H1 (cell line): Measurements from ENCODE around the gene INAVA. TPM values are rescaled to one million over a fixed set of nuclear protein-coding genes. Genes with fewer than 3 reads are reported as not detected.

Experiments
- CTCF ChIA-PET: fragments of 300-600 bp; sonication (Branson Sonifier 250); formaldehyde crosslinking; loops from one replicate; lab custom pipeline; 2021; ENCODE audit not compliant: partially characterized antibody; lab: Charles Lee
- POLR2A ChIA-PET: fragments of 300-600 bp; sonication (Branson Sonifier 250); formaldehyde crosslinking; loops from one replicate; lab custom pipeline; 2021; ENCODE audit warnings: inconsistent platforms; ENCODE audit not compliant: partially characterized antibody; lab: Charles Lee
- DNase-seq, 2 experiments: peaks; one replicate each; pipeline versions ENCODE4 v3.0.0 to v3.0.0-alpha.2; 2010 to 2022; ENCODE audit warnings: low spot score in 2 of 2, low read depth in 1 of 2, mixed read lengths in 1 of 2
- FAIRE-seq: peaks from 2 replicates; lab custom pipeline; 2011; peaks lifted over from hg19 to GRCh38; lab: Jason Lieb, UNC
- H2AFZ ChIP-seq: 2 replicates; pipeline ENCODE4 v1.8.1; 2012; ENCODE audit warnings: low read length, inconsistent platforms
- H2AK5ac ChIP-seq: 2 replicates; pipeline ENCODE4 v1.6.1; 2013; ENCODE audit warnings: low read depth, low read length
- H2BK120ac ChIP-seq: replicated peaks from 2 replicates; pipeline ENCODE3; 2013; ENCODE audit warnings: low read depth, low read length, inconsistent platforms
- H2BK12ac ChIP-seq: 2 replicates; pipeline ENCODE4 v1.6.1; 2013; ENCODE audit warnings: low read depth, low read length
- H2BK15ac ChIP-seq: 2 replicates; pipeline ENCODE4 v1.6.1; 2013; ENCODE audit warnings: low read length
- H2BK20ac ChIP-seq: 2 replicates; pipeline ENCODE4 v1.6.1; 2013; ENCODE audit warnings: low read length
- H2BK5ac ChIP-seq: 2 replicates; pipeline ENCODE4 v1.6.1; 2013; ENCODE audit warnings: low read depth, low read length
- H3K14ac ChIP-seq: 2 replicates; pipeline ENCODE4 v1.6.1; 2013; ENCODE audit warnings: inconsistent platforms; ENCODE audit not compliant: insufficient read length
- H3K18ac ChIP-seq: 2 replicates; pipeline ENCODE4 v1.6.1; 2013; ENCODE audit warnings: low read length; ENCODE audit errors: extremely low read depth
- H3K23ac ChIP-seq: 2 replicates; pipeline ENCODE4 v1.6.1; 2013; ENCODE audit warnings: inconsistent platforms; ENCODE audit not compliant: insufficient read length
- H3K23me2 ChIP-seq: 2 replicates; pipeline ENCODE4 v1.6.1; 2013; ENCODE audit warnings: low read depth, low read length
- H3K27ac ChIP-seq: 2 replicates; pipeline ENCODE4 v1.6.1; 2011; ENCODE audit warnings: low read depth, low read length, inconsistent platforms
- H3K27me3 ChIP-seq, 4 experiments: replicated peaks in 1 of 4; 1 replicate in 1 of 4; 2 replicates in 3 of 4; pipeline versions ENCODE4 v1.6.1 to v1.8.1; 2011 to 2013; ENCODE audit warnings: low read length in 3 of 4, mild to moderate bottlenecking in 3 of 4, inconsistent platforms in 2 of 4, mixed read lengths in 2 of 4, moderate library complexity in 1 of 4; ENCODE audit not compliant: control insufficient read depth in 3 of 4, insufficient read depth in 3 of 4; ENCODE audit errors: extremely low read depth in 1 of 4
- H3K36me3 ChIP-seq, 4 experiments: 2 replicates each; pipeline versions ENCODE4 v1.6.1 to v1.8.1; 2011 to 2013; ENCODE audit warnings: mild to moderate bottlenecking in 4 of 4, low read length in 3 of 4, moderate library complexity in 2 of 4, control low read depth in 1 of 4, inconsistent platforms in 1 of 4; ENCODE audit not compliant: insufficient read depth in 4 of 4, control insufficient read depth in 2 of 4
- H3K4ac ChIP-seq: replicated peaks from 2 replicates; pipeline ENCODE3; 2013; ENCODE audit warnings: low read length, low read depth, mixed read lengths, inconsistent platforms; ENCODE audit not compliant: insufficient read length
- H3K4me1 ChIP-seq, 4 experiments: replicated peaks in 1 of 4; 1 replicate in 1 of 4; 2 replicates in 3 of 4; pipeline versions ENCODE4 v1.6.1 to v1.8.1; 2011 to 2013; ENCODE audit warnings: low read length in 3 of 4, inconsistent platforms in 2 of 4, mixed read lengths in 1 of 4; ENCODE audit not compliant: insufficient read depth in 4 of 4, control insufficient read depth in 3 of 4
- H3K4me2 ChIP-seq, 2 experiments: 2 replicates each; pipeline versions ENCODE4 v1.6.1 to v1.8.1; 2011 to 2013; ENCODE audit warnings: low read depth in 2 of 2, low read length in 2 of 2, control low read depth in 1 of 2, inconsistent platforms in 1 of 2, mild to moderate bottlenecking in 1 of 2; ENCODE audit not compliant: insufficient read depth in 1 of 2
- H3K4me3 ChIP-seq, 4 experiments: fragments of 200-600, 300-600 bp in 1 of 4; sonication (generic), shearing (Covaris generic), sonication (Bioruptor Twin) in 1 of 4; 2 replicates each; pipeline versions ENCODE4 v1.5.1 to v1.8.1; 2011 to 2016; ENCODE audit warnings: low read length in 4 of 4, low read depth in 3 of 4, control low read depth in 2 of 4, inconsistent platforms in 2 of 4, mild to moderate bottlenecking in 2 of 4, mixed read lengths in 1 of 4, moderate library complexity in 1 of 4; ENCODE audit not compliant: insufficient read depth in 2 of 4; ENCODE audit errors: extremely low read depth in 1 of 4
- H3K56ac ChIP-seq: replicated peaks from 2 replicates; pipeline ENCODE3; 2013; ENCODE audit warnings: low read depth, mild to moderate bottlenecking, mixed read lengths, low read length, inconsistent platforms; ENCODE audit not compliant: insufficient read length
- H3K79me1 ChIP-seq: 2 replicates; pipeline ENCODE4 v1.6.1; 2013; ENCODE audit warnings: low read depth, low read length, control low read depth
- H3K79me2 ChIP-seq, 2 experiments: 2 replicates each; pipeline versions ENCODE4 v1.6.1 to v1.8.1; 2012 to 2013; ENCODE audit warnings: low read length in 2 of 2, mild to moderate bottlenecking in 2 of 2, inconsistent platforms in 1 of 2; ENCODE audit not compliant: insufficient read depth in 2 of 2, control insufficient read depth in 1 of 2
- H3K9ac ChIP-seq, 4 experiments: replicated peaks in 1 of 4; 1 replicate in 1 of 4; 2 replicates in 3 of 4; pipeline versions ENCODE4 v1.6.1 to v1.8.1; 2011 to 2013; ENCODE audit warnings: low read depth in 3 of 4, low read length in 3 of 4, control low read depth in 2 of 4, mild to moderate bottlenecking in 2 of 4, moderate library complexity in 2 of 4, inconsistent platforms in 1 of 4; ENCODE audit errors: extremely low read depth in 1 of 4
- H3K9me3 ChIP-seq, 2 experiments: 2 replicates each; pipeline versions ENCODE4 v1.6.1 to v1.8.1; 2012 to 2013; ENCODE audit warnings: mild to moderate bottlenecking in 2 of 2, moderate library complexity in 2 of 2, control low read depth in 1 of 2, inconsistent platforms in 1 of 2, low read depth in 1 of 2, low read length in 1 of 2, mixed read lengths in 1 of 2; ENCODE audit not compliant: insufficient read depth in 2 of 2
- H4K20me1 ChIP-seq, 2 experiments: replicated peaks in 1 of 2; 2 replicates each; pipeline versions ENCODE3 to v1.8.1; 2011 to 2013; ENCODE audit warnings: inconsistent platforms in 2 of 2, low read length in 2 of 2, mild to moderate bottlenecking in 1 of 2; ENCODE audit not compliant: insufficient read depth in 2 of 2, control insufficient read depth in 1 of 2
- H4K5ac ChIP-seq: 2 replicates; pipeline ENCODE4 v1.6.1; 2013; ENCODE audit warnings: low read length, low read depth, mixed read lengths, inconsistent platforms; ENCODE audit not compliant: insufficient read length
- H4K8ac ChIP-seq: 2 replicates; pipeline ENCODE4 v1.8.0; 2013; ENCODE audit warnings: mild to moderate bottlenecking, moderate library complexity, low read length, inconsistent platforms; ENCODE audit not compliant: insufficient read depth; ENCODE audit errors: extremely low read depth
- H4K91ac ChIP-seq: replicated peaks from 2 replicates; pipeline ENCODE3; 2013; ENCODE audit warnings: low read length, mixed read lengths, inconsistent platforms; ENCODE audit not compliant: insufficient read length
- CHD2 ChIP-seq: IDR thresholded peaks from 2 replicates; pipeline ENCODE4 v1.6.1; 2012; ENCODE audit warnings: low read length, improper control_type of control experiment
- CTBP2 ChIP-seq: IDR thresholded peaks from 2 replicates; pipeline ENCODE4 v1.7.0; 2011; ENCODE audit warnings: borderline replicate concordance, mild to moderate bottlenecking, moderate library complexity, mixed read lengths, low read length; ENCODE audit not compliant: insufficient read depth, insufficient read length
- GTF2F1 ChIP-seq: IDR thresholded peaks from 2 replicates; pipeline ENCODE4 v1.6.1; 2012; ENCODE audit warnings: low read depth, low read length, improper control_type of control experiment, borderline replicate concordance
- KDM1A ChIP-seq: fragments of 200-600, 300-600 bp; sonication (generic); IDR thresholded peaks from 2 replicates; pipeline ENCODE4 v1.7.1; 2016; ENCODE audit warnings: mild to moderate bottlenecking, low read length, borderline replicate concordance
- POLR2AphosphoS5 ChIP-seq: IDR thresholded peaks from 2 replicates; pipeline ENCODE4 v1.6.1; 2011; ENCODE audit warnings: low read depth, low read length
- RXRA ChIP-seq: IDR thresholded peaks from 2 replicates; pipeline ENCODE4 v1.6.1; 2011; ENCODE audit warnings: low read depth, mild to moderate bottlenecking, low read length, moderate library complexity; ENCODE audit not compliant: insufficient read depth
- WGBS, 2 experiments: shearing (Covaris generic) in 1 of 2; methylation state at CpG; one replicate each; pipeline versions ENCODE4 v1.1.6 to v1.1.7; 2013 to 2015; ENCODE audit warnings: low lambda C conversion rate in 2 of 2, mixed read lengths in 2 of 2, inconsistent platforms in 1 of 2, low coverage in 1 of 2, missing lambda C conversion rate in 1 of 2; ENCODE audit not compliant: insufficient replicate concordance in 2 of 2, insufficient coverage in 1 of 2, insufficient read length in 1 of 2; ENCODE audit errors: extremely low coverage in 1 of 2, missing lambda C conversion rate in 1 of 2; 5-methylcytosine and 5-hydroxymethylcytosine counted together
- polyA plus RNA-seq, 7 experiments: library from polyadenylated mRNA; depleted of rRNA in 3 of 7; stranded (reverse) in 5 of 7; unstranded in 2 of 7; fragments of >200 nt in 5 of 7; fragments of 200-250 nt in 2 of 7; gene quantifications; 1 replicate in 5 of 7; 2 replicates in 1 of 7; 4 replicates in 1 of 7; pipeline versions ENCODE4 v1.2.1 to v1.2.3, GENCODE V29; 2011 to 2013; ENCODE audit warnings: missing spikeins in 2 of 7, mixed read lengths in 2 of 7
- total RNA-seq: library from RNA; stranded (reverse); fragmentation: NEBNext Ultra II Directional; extraction: Animal tissue kit (Norgen Biotek cat#: 25700); gene quantifications from 2 replicates; pipeline ENCODE4 v1.2.1, GENCODE V29; 2021
- TF ChIP-seq, protein P1 (sequence below), 3 experiments: IDR thresholded peaks; 1 replicate in 2 of 3; 2 replicates in 1 of 3; pipeline versions ENCODE4 v1.5.1 to v1.6.1; 2011; ENCODE audit warnings: low read length in 3 of 3, mild to moderate bottlenecking in 3 of 3, inconsistent platforms in 2 of 3, low read depth in 1 of 3, moderate library complexity in 1 of 3; ENCODE audit not compliant: insufficient read depth in 1 of 3; ENCODE audit errors: control extremely low read depth in 1 of 3

Gene INAVA
- total and polyA plus RNA-seq, 2 of the 8 experiments (the other 6 are each of a cell fraction or from before 2014, with no cell fraction given), result 46.8 to 49.3 TPM

DNA sequence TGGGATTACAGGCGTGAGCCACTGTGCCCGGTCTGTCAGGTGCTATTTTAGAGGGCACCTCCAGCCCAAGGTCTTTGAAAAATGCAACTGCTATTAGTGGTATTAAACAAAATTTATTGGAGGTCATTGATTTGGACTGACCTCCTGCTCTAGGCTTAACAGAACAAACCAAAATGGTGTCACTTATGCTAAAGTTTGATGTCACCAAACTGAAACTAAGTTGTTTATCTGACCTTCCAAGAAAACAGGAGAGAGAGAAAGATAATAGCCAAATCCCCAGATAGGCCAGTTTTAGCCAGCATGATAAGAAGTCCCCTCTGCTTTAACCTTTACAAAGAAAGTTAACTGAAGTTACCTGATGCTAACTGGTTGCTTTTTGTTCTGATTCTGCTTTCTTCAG is 8.1 kb upstream of the INAVA start:
- Histone ChIP-seq H2BK15ac (no peak overlapping the region), H2BK20ac (no peak overlapping the region), H3K27ac (no peak overlapping the region), H3K4me1 (peaks cover 3 to 15% (median 10%) of the 10 kb centered on the region in 4 experiments), H3K18ac (no peak overlapping the region), H3K79me1 (no peaks in the 10 kb centered on the region), H3K9ac (no peak overlapping the region), H2AFZ (no peak overlapping the region), H3K27me3 (no peaks in the 10 kb centered on the region), H2AK5ac (no peak overlapping the region), H3K4ac (no peak overlapping the region), H4K91ac (no peak overlapping the region), H4K8ac (no peak overlapping the region), H3K23ac (no peak overlapping the region), H4K20me1 (no peaks in the 10 kb centered on the region), H2BK12ac (no peak overlapping the region), H3K23me2 (peaks cover under 1% of the 10 kb centered on the region; the same call in 1 of the 2 replicates), H3K14ac (no peak overlapping the region), H2BK120ac (no peak overlapping the region), H3K36me3 (no peaks in the 10 kb centered on the region), H3K56ac (no peak overlapping the region), H3K4me2 (no peak overlapping the region), H3K79me2 (no peaks in the 10 kb centered on the region), H2BK5ac (no peak overlapping the region), H4K5ac (no peak overlapping the region), H3K4me3 (no peak overlapping the region), H3K9me3 (no peaks in the 10 kb centered on the region)
- no peak for TF ChIP-seq KDM1A
- TF ChIP-seq, protein P1, sequence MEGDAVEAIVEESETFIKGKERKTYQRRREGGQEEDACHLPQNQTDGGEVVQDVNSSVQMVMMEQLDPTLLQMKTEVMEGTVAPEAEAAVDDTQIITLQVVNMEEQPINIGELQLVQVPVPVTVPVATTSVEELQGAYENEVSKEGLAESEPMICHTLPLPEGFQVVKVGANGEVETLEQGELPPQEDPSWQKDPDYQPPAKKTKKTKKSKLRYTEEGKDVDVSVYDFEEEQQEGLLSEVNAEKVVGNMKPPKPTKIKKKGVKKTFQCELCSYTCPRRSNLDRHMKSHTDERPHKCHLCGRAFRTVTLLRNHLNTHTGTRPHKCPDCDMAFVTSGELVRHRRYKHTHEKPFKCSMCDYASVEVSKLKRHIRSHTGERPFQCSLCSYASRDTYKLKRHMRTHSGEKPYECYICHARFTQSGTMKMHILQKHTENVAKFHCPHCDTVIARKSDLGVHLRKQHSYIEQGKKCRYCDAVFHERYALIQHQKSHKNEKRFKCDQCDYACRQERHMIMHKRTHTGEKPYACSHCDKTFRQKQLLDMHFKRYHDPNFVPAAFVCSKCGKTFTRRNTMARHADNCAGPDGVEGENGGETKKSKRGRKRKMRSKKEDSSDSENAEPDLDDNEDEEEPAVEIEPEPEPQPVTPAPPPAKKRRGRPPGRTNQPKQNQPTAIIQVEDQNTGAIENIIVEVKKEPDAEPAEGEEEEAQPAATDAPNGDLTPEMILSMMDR (IDR thresholded peaks at IDR 0.05; ENCODE audit: control extremely low read depth in 1 of 3, insufficient read depth in 1 of 3, low read depth in 1 of 3, low read length in 3 of 3), result no peak
- TF ChIP-seq CTBP2, result no peak
- TF ChIP-seq POLR2AphosphoS5, result no peak
- no peak for TF ChIP-seq RXRA
- no peak for TF ChIP-seq CHD2
- TF ChIP-seq GTF2F1, result no peak
- DNase-seq (no peak), FAIRE-seq (no peak)
- ChIA-PET CTCF (interaction anchor here (0.6 kb wide), 1 partner anchor 72 kb away, joined by 4 read pairs; no protein-coding TSS in a partner anchor), POLR2A (interaction anchor here (1.0 kb wide), 1 partner anchor 19 kb away, joined by 3 read pairs; no protein-coding TSS in a partner anchor)
- WGBS, 2 experiments, result 93% methylated on average over 2 of the region's 2 CpGs; no CpG with 5 or more reads in 1 of the 2 experiments
